PC-9 (cell line): ENCODE data around the gene CCL25. TPM values are rescaled to one million over a fixed set of nuclear protein-coding genes. Genes with fewer than 3 reads are reported as not detected.

Experiments used
- BruUV-seq: library from RNA; stranded (reverse); fragments of 400-500 nt; replicated peaks from 2 replicates; lab custom pipeline; 2021; lab: Mats Ljungman, UMichigan
- CTCF ChIA-PET: fragments of 300-600 bp; sonication (Branson Sonifier 250); formaldehyde crosslinking; loops from one replicate; lab custom pipeline; 2022; ENCODE audit warnings: antibody characterized with exemption; lab: Charles Lee
- POLR2A ChIA-PET: fragments of 300-600 bp; sonication (Branson Sonifier 250); formaldehyde crosslinking; loops from one replicate; lab custom pipeline; 2022; ENCODE audit warnings: antibody characterized with exemption; ENCODE audit not compliant: unreplicated experiment; lab: Charles Lee
- DNase-seq, 2 experiments: peaks; one replicate each; pipeline versions ENCODE4 v3.0.0 to v3.0.0-alpha.2; 2015 to 2022; ENCODE audit warnings: mixed read lengths in 1 of 2
- H2AFZ ChIP-seq: fragments of 200-600 bp; sonication (generic); 2 replicates; pipeline ENCODE4 v1.8.1; 2017; ENCODE audit warnings: antibody characterized with exemption
- H3F3A ChIP-seq: fragments of 200-600 bp; sonication (generic); 2 replicates; pipeline ENCODE4 v1.8.1; 2017; ENCODE audit warnings: antibody characterized with exemption, mild to moderate bottlenecking, low read depth; ENCODE audit not compliant: insufficient read depth
- H3K27ac ChIP-seq: fragments of 200-600 bp; sonication (generic); 2 replicates; pipeline ENCODE4 v1.6.1; 2016; ENCODE audit warnings: mixed run types
- H3K27me3 ChIP-seq: fragments of 200-600 bp; sonication (generic); 2 replicates; pipeline ENCODE4 v1.6.1; 2016; ENCODE audit warnings: low read depth, mixed run types; ENCODE audit not compliant: insufficient read depth
- H3K36me3 ChIP-seq: fragments of 200-600 bp; sonication (generic); 2 replicates; pipeline ENCODE4 v1.6.1; 2016; ENCODE audit warnings: low read depth, mixed run types
- H3K4me1 ChIP-seq: fragments of 200-600 bp; sonication (generic); replicated peaks from 2 replicates; pipeline ENCODE4 v1.6.1; 2016; ENCODE audit warnings: mixed run types; ENCODE audit not compliant: insufficient read depth
- H3K4me2 ChIP-seq: fragments of 200-600 bp; sonication (generic); 2 replicates; pipeline ENCODE4 v1.6.1; 2017; ENCODE audit warnings: mixed run types
- H3K4me3 ChIP-seq: fragments of 200-600 bp; sonication (generic); 2 replicates; pipeline ENCODE4 v1.6.1; 2016; ENCODE audit warnings: mixed run types
- H3K79me2 ChIP-seq: fragments of 200-600 bp; sonication (generic); 2 replicates; pipeline ENCODE4 v1.6.1; 2017; ENCODE audit warnings: low read depth, mixed run types
- H3K9me2 ChIP-seq: fragments of 200-600 bp; sonication (generic); 2 replicates; pipeline ENCODE4 v1.8.1; 2017; ENCODE audit warnings: mild to moderate bottlenecking; ENCODE audit not compliant: insufficient read depth
- H3K9me3 ChIP-seq: fragments of 200-600 bp; sonication (generic); 2 replicates; pipeline ENCODE4 v1.8.1; 2016; ENCODE audit warnings: low read depth; ENCODE audit not compliant: insufficient read depth
- H4K20me1 ChIP-seq: fragments of 200-600 bp; sonication (generic); 2 replicates; pipeline ENCODE4 v1.8.1; 2017; ENCODE audit not compliant: insufficient read depth
- EZH2 ChIP-seq: fragments of 200-600 bp; sonication (generic); IDR thresholded peaks from 2 replicates; pipeline ENCODE4 v1.8.0; 2017; ENCODE audit warnings: antibody characterized with exemption, low read depth
- intact Hi-C: fragments of 100-400 bp; cut with micrococcal nuclease; formaldehyde crosslinking; loops from one replicate; pipeline ENCODE4 v1.10.0; 2022; ENCODE audit not compliant: unreplicated experiment
- total RNA-seq: library from RNA; stranded (reverse); gene quantifications from 2 replicates; pipeline ENCODE4 v1.2.3, GENCODE V29; 2021
- TF ChIP-seq, protein P1 (sequence below): fragments of 200-600 bp; sonication (generic); conservative IDR thresholded peaks from 2 replicates; pipeline ENCODE4 v1.6.1; 2017; ENCODE audit warnings: mixed run types, antibody characterized with exemption, mild to moderate bottlenecking, moderate library complexity

Gene CCL25
- total RNA-seq, 1 experiment from 2014 or later = not detected

DNA sequence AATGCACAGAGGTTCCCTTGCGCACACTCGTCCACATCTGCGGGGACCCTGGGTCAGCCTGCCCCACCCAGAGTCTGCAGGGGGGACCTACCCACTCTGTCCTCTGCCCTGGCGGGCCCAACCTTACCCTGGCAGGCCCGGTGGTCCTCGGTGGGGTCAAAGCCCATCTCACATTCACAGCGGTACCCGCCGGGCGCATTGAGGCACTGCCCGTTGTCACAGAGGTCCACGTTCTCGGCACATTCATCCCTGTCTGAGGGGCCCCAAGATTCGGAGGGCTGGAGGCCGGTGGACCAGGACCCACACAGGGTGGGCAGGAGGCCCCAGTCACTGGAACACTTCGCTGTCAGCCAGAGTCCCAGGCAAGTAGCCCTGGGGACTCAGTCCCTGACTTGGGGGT is 58.4 kb downstream of the CCL25 start:
- ChIA-PET POLR2A (no interaction called here), CTCF (no interaction called here)
- TF ChIP-seq, protein P1, sequence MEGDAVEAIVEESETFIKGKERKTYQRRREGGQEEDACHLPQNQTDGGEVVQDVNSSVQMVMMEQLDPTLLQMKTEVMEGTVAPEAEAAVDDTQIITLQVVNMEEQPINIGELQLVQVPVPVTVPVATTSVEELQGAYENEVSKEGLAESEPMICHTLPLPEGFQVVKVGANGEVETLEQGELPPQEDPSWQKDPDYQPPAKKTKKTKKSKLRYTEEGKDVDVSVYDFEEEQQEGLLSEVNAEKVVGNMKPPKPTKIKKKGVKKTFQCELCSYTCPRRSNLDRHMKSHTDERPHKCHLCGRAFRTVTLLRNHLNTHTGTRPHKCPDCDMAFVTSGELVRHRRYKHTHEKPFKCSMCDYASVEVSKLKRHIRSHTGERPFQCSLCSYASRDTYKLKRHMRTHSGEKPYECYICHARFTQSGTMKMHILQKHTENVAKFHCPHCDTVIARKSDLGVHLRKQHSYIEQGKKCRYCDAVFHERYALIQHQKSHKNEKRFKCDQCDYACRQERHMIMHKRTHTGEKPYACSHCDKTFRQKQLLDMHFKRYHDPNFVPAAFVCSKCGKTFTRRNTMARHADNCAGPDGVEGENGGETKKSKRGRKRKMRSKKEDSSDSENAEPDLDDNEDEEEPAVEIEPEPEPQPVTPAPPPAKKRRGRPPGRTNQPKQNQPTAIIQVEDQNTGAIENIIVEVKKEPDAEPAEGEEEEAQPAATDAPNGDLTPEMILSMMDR = no peak
- no peak for TF ChIP-seq EZH2
- BruUV-seq = no TSS peak
- H3K9me3 ChIP-seq = no peaks in the 10 kb centered on the region
- H3K4me3 ChIP-seq = no peak overlapping the region
- intact Hi-C loops = no loop called here
- no peaks in the 10 kb centered on the region for H3K36me3 ChIP-seq
- H3K4me2 ChIP-seq = no peak overlapping the region
- H3K27ac ChIP-seq = no peak overlapping the region
- H2AFZ ChIP-seq = no peak overlapping the region
- no peak for DNase-seq
- H3K27me3 ChIP-seq = peaks cover 52% of the 10 kb centered on the region
- peaks cover 10% of the 10 kb centered on the region for H3K4me1 ChIP-seq
- peaks cover 17% of the 10 kb centered on the region for H3F3A ChIP-seq
- no peaks in the 10 kb centered on the region for H3K79me2 ChIP-seq
- H4K20me1 ChIP-seq = no peaks in the 10 kb centered on the region
- no peaks in the 10 kb centered on the region for H3K9me2 ChIP-seq

DNA sequence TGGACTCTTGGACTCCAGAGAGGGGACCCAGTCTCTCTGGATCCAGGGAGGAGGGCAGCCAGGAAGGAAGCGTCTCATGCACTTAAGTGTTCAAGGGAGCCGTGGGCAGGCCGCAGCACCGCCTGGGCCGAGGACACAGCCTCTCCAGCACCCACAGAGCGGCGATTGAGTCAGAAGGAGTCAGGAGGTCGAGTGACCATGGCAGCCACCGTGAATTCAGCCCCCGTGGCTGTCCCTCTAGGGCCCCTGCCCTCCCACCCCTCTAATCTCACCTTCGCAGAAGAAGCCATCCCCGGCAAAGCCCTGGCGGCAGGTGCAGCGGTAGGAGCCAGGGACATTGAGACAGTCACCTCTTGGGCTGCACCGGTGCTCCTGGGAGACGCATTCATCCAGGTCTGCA is 58.8 kb downstream of the CCL25 start:
- intact Hi-C loops = no loop called here
- ChIA-PET CTCF (no interaction called here), POLR2A (no interaction called here)
- no peaks in the 10 kb centered on the region for H3K9me2 ChIP-seq
- TF ChIP-seq EZH2 = no peak
- TF ChIP-seq, protein P1 = no peak
- no TSS peak for BruUV-seq
- H3K27me3 ChIP-seq = peaks cover 51% of the 10 kb centered on the region
- peaks cover 17% of the 10 kb centered on the region for H3F3A ChIP-seq
- no peak overlapping the region for H3K4me3 ChIP-seq
- no peak overlapping the region for H3K27ac ChIP-seq
- H2AFZ ChIP-seq = no peak overlapping the region
- H3K36me3 ChIP-seq = no peaks in the 10 kb centered on the region
- no peak overlapping the region for H3K4me2 ChIP-seq
- H4K20me1 ChIP-seq = no peaks in the 10 kb centered on the region
- H3K9me3 ChIP-seq = no peaks in the 10 kb centered on the region
- H3K79me2 ChIP-seq = no peaks in the 10 kb centered on the region
- no peak for DNase-seq
- peaks cover 10% of the 10 kb centered on the region for H3K4me1 ChIP-seq

Other genes with a start within 250 kb of the CCL25 start
- gene EVI5L, start 222.5 kb upstream of the CCL25 start, total RNA-seq = 13.1 and 19.2 TPM in 2 replicates
- 12.9 and 20.3 TPM in 2 replicates for gene PRR36, start 178.4 kb upstream of the CCL25 start, total RNA-seq
- gene LRRC8E, start 164.2 kb upstream of the CCL25 start, total RNA-seq = 24.1 and 24.4 TPM in 2 replicates
- gene MAP2K7, start 148.9 kb upstream of the CCL25 start, total RNA-seq = 52.4 and 54.0 TPM in 2 replicates
- gene TGFBR3L, start 137.9 kb upstream of the CCL25 start, total RNA-seq = 2.0 and 2.3 TPM in 2 replicates
- gene SNAPC2, start 132.4 kb upstream of the CCL25 start, total RNA-seq = 37.5 and 42.1 TPM in 2 replicates
- 54.5 and 71.2 TPM in 2 replicates for gene CTXN1, start 126.6 kb upstream of the CCL25 start, total RNA-seq
- gene TIMM44, start 109.1 kb upstream of the CCL25 start, total RNA-seq = 72.8 and 74.6 TPM in 2 replicates
- gene ELAVL1, start 47.1 kb upstream of the CCL25 start, total RNA-seq = 101 and 108 TPM in 2 replicates
- gene FBN3, start 96.8 kb downstream of the CCL25 start, total RNA-seq = 0.05 TPM in 1 of 2 replicates, not detected in the other
- gene CERS4, start 156.6 kb downstream of the CCL25 start, total RNA-seq = 7.2 and 8.4 TPM in 2 replicates